Osteocyte (in vitro differentiated cells): ENCODE data around the gene PSMD14. TPM values are rescaled to one million over a fixed set of nuclear protein-coding genes. Genes with fewer than 3 reads are reported as not detected.

Source experiments
- DNase-seq: peaks from one replicate; pipeline ENCODE4 v3.0.0; 2021; ENCODE audit warnings: mixed read lengths; ENCODE audit not compliant: unreplicated experiment; ENCODE audit errors: extremely low spot score
- H3K27ac Mint-ChIP-seq: one replicate; pipeline ENCODE4 v1.8.0; 2021; ENCODE audit warnings: mild to moderate bottlenecking, mixed read lengths; ENCODE audit not compliant: unreplicated experiment
- H3K27me3 Mint-ChIP-seq: one replicate; pipeline ENCODE4 v1.8.0; 2021; ENCODE audit warnings: mixed read lengths; ENCODE audit not compliant: unreplicated experiment
- H3K36me3 Mint-ChIP-seq: one replicate; pipeline ENCODE4 v1.8.0; 2021; ENCODE audit warnings: mixed read lengths; ENCODE audit not compliant: unreplicated experiment
- H3K4me1 Mint-ChIP-seq: one replicate; pipeline ENCODE4 v1.8.0; 2021; ENCODE audit warnings: mixed read lengths; ENCODE audit not compliant: unreplicated experiment
- H3K4me3 Mint-ChIP-seq: one replicate; pipeline ENCODE4 v1.8.0; 2021; ENCODE audit warnings: mild to moderate bottlenecking, moderate library complexity, mixed read lengths; ENCODE audit not compliant: unreplicated experiment
- H3K9me3 Mint-ChIP-seq: one replicate; pipeline ENCODE4 v1.8.0; 2021; ENCODE audit warnings: mixed read lengths; ENCODE audit not compliant: unreplicated experiment
- CTCF ChIP-seq: fragments of 200-600 bp; sonication (generic); IDR thresholded peaks from 2 replicates; pipeline ENCODE4 v1.5.0; 2021; ENCODE audit warnings: antibody characterized with exemption, mild to moderate bottlenecking, moderate library complexity
- total RNA-seq: library from RNA; stranded (reverse); gene quantifications from 2 replicates; pipeline ENCODE4 v1.2.1, GENCODE V29; 2021

Gene PSMD14
- total RNA-seq, 1 donor from 2014 or later: 38.7 TPM

- H3K27me3 Mint-ChIP-seq: peaks cover 88% of the 10 kb centered on the region
- H3K9me3 Mint-ChIP-seq: no peaks in the 10 kb centered on the region
- TF ChIP-seq CTCF: no peak
- H3K27ac Mint-ChIP-seq: no peak overlapping the region
- H3K4me3 Mint-ChIP-seq: no peak overlapping the region
- peaks cover 15% of the 10 kb centered on the region for H3K4me1 Mint-ChIP-seq
- H3K36me3 Mint-ChIP-seq: peaks cover 4% of the 10 kb centered on the region
- DNase-seq: no peak
Observed at GRCh38 chr2:161425728-161426454, 117.7 kb downstream of the PSMD14 start.

GRCh38 chr2:161426455-161426921, 118.3 kb downstream of the PSMD14 start:
- Mint-ChIP-seq H3K36me3 (peaks cover 4% of the 10 kb centered on the region), H3K27ac (no peak overlapping the region), H3K27me3 (peaks cover 86% of the 10 kb centered on the region), H3K9me3 (no peaks in the 10 kb centered on the region), H3K4me1 (peaks cover 15% of the 10 kb centered on the region), H3K4me3 (peak overlapping the region; percentile 45)
- TF ChIP-seq CTCF: peak; percentile 64
- no peak for DNase-seq

GRCh38 chr2:161426922-161427663, 118.9 kb downstream of the PSMD14 start:
- TF ChIP-seq CTCF: peak; percentile 10
- Mint-ChIP-seq H3K9me3 (no peaks in the 10 kb centered on the region), H3K36me3 (peaks cover 4% of the 10 kb centered on the region), H3K27me3 (peaks cover 86% of the 10 kb centered on the region), H3K27ac (no peak overlapping the region), H3K4me3 (peak overlapping the region; percentile 59), H3K4me1 (peaks cover 15% of the 10 kb centered on the region)
- DNase-seq: no peak

DNA sequence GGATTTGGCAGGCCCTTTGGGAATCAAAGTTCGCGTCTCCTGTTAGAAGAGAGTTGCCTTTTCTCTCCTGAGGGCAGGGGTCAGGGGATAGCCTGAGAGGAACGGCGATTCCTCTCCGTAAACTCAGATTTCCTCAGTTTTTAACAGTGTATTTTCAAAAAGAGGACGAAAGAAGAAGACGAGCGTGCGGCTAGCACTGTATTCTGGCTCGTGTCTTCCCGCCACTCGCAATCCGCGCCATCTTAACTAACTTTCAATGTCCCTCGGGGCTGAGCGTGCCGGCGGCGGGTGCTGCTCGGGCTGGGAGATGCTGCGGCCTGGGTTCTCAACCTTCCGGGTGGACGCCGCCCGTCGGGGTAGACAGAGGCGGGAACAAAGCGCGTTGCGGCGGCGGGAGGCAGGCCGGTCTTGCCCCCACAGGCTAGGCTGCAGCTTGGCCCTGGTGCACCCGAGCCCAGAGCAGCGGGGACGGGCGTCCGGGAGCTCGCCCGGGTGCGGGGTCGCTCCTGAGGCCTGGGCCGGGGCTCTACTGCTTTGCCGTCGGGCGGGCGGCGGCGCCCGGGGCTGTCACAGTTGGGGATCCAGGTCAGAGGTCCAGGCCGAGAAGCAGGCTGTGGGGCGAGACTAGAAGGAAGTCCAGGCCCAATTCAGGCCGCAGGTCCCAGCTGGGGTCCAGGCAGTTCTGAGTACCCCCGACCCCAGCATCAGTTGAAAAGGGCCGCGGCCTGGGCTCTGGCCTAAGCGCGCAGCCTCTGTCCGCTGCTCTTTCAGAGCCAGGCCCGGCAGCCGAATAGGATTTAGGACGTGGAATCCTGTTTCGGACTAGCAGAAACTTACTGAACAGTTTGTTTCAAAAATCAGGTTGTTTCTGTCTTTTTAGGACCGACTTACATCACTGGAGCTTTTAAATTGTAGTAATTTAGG, 119.7 kb downstream of the PSMD14 start:
- H3K27me3 Mint-ChIP-seq: peaks cover 86% of the 10 kb centered on the region
- no peak overlapping the region for H3K27ac Mint-ChIP-seq
- DNase-seq: no peak
- peaks cover 15% of the 10 kb centered on the region for H3K4me1 Mint-ChIP-seq
- H3K36me3 Mint-ChIP-seq: peaks cover 4% of the 10 kb centered on the region
- peak overlapping the region; percentile 59 for H3K4me3 Mint-ChIP-seq
- TF ChIP-seq CTCF: no peak
- no peaks in the 10 kb centered on the region for H3K9me3 Mint-ChIP-seq
